ENCODE results near the gene NAGS. TPM values are rescaled to one million over a fixed set of nuclear protein-coding genes. Genes with fewer than 3 reads are reported as not detected.
"Not testable (repeated sequence)": the region's sequence is repeated elsewhere in the genome, so short reads cannot be mapped to it uniquely, and the experiment has no call there.

The NAGS gene
- polyA plus RNA-seq, 2 of the 4 experiments (the other 2 are of a cell fraction), result 0.66 to 0.88 TPM

GRCh38 chr17:44014437-44015172 lies 10.2 kb downstream of the NAGS start, which contains the start of gene TMEM101 (continued):
- TF ChIP-seq CTCF (IDR thresholded peaks at IDR 0.05) (no peak), GATA3 (IDR thresholded peaks at IDR 0.05; ENCODE audit: borderline replicate concordance) (peak; percentile 67), POLR2A (IDR thresholded peaks at IDR 0.05; ENCODE audit: low read length) (peak; percentile 85), ATOH8 (CRISPR knock-in tag; IDR thresholded peaks at IDR 0.05; ENCODE audit: low read depth) (no peak), SMC3 (IDR thresholded peaks at IDR 0.05) (peak; percentile 31; the same call in 1 of the 3 replicates), E2F6 (IDR thresholded peaks at IDR 0.05; ENCODE audit: borderline replicate concordance, low read depth) (peak; percentile 91), RNF2 (IDR thresholded peaks at IDR 0.05; ENCODE audit: borderline replicate concordance, low read depth) (no peak), FOSB (CRISPR knock-in tag; IDR thresholded peaks at IDR 0.05) (no peak), CHD4 (IDR thresholded peaks at IDR 0.05; ENCODE audit: borderline replicate concordance) (no peak), CBX2 (IDR thresholded peaks at IDR 0.05; ENCODE audit: borderline replicate concordance, low read depth) (no peak), ESRRA (IDR thresholded peaks at IDR 0.05; ENCODE audit: borderline replicate concordance, low read length) (no peak), KDM1A (IDR thresholded peaks at IDR 0.05; ENCODE audit: low read depth) (no peak), PHF8 (IDR thresholded peaks at IDR 0.05; ENCODE audit: borderline replicate concordance, low read depth) (no peak), MAFK (IDR thresholded peaks at IDR 0.05; ENCODE audit: partially characterized antibody) (peak; percentile 16), EP300 (IDR thresholded peaks at IDR 0.05) (no peak), PBX3 (IDR thresholded peaks at IDR 0.05) (peak; percentile 76), ZNF302 (CRISPR knock-in tag; IDR thresholded peaks at IDR 0.05) (no peak), CHD2 (IDR thresholded peaks at IDR 0.05; ENCODE audit: low read length, partially characterized antibody) (peak; percentile 59), HOXA7 (CRISPR knock-in tag; IDR thresholded peaks at IDR 0.05) (no peak), RCOR1 (IDR thresholded peaks at IDR 0.05; ENCODE audit: low read depth, low read length) (peak; percentile 81; the same call in 1 of the 2 replicates), EHF (CRISPR knock-in tag; IDR thresholded peaks at IDR 0.05) (no peak; the same call in 1 of the 2 replicates), CEBPB (IDR thresholded peaks at IDR 0.05) (peak in 1 of 2 experiments; percentile 51; a peak in 1 of 4 replicates), RFX5 (IDR thresholded peaks at IDR 0.05) (peak; percentile 58), CBX8 (IDR thresholded peaks at IDR 0.05) (no peak), BHLHE40 (IDR thresholded peaks at IDR 0.05; ENCODE audit: low read depth, low read length) (no peak), BCL3 (IDR thresholded peaks at IDR 0.05) (no peak), TFCP2L1 (CRISPR knock-in tag; IDR thresholded peaks at IDR 0.05) (no peak)

- H3K4me1 ChIP-seq; H3K9me3 ChIP-seq; H3K4me3 ChIP-seq; ATAC-seq; POLR2A ChIA-PET; DNase-seq (ENCODE audit: low read depth in 1 of 2, low spot score in 1 of 2); H3K4me2 ChIP-seq; FAIRE-seq; H3K27ac ChIP-seq: not testable (repeated sequence)
- CTCF ChIA-PET, result interaction anchor here (1.0 to 14.3 kb wide), 3 partner anchors 20 to 50 kb away, joined by 3 to 145 read pairs (median 3); no protein-coding TSS in a partner anchor
- 87% methylated on average over 7 of the region's 7 CpGs for WGBS (ENCODE audit: missing lambda C conversion rate)
Observed at GRCh38 chr17:44021227-44021626, 16.8 kb downstream of the NAGS start.
